Heart left ventricle (tissue), 16 donors: ENCODE data around the gene IQGAP2. TPM values are rescaled to one million over a fixed set of nuclear protein-coding genes. Genes with fewer than 3 reads are reported as not detected.

Experiments
- ATAC-seq, 4 donors: fragments of 200-7000 bp; cut with Tn5 transposase; one replicate each; pipeline ENCODE4 v1.9.1; 2020 to 2022; ENCODE audit warnings: moderate library complexity in 4 of 4, mild to moderate bottlenecking in 3 of 4, moderate number of reproducible peaks in 1 of 4
- DNase-seq, 5 donors: peaks; one replicate each; pipeline ENCODE4 v3.0.0-alpha.2; 2020
- H3K27ac ChIP-seq, 12 donors: fragments of 200-600 bp; sonication (generic) in 4 of 12; one replicate each; pipeline versions ENCODE4 v1.5.0 to v1.8.0; 2016 to 2022; ENCODE audit warnings: mild to moderate bottlenecking in 2 of 12
- H3K27me3 ChIP-seq, 9 donors: fragments of 200-600 bp; sonication (generic) in 2 of 9; one replicate each; pipeline versions ENCODE4 v1.5.1 to v1.8.0; 2016 to 2022; ENCODE audit warnings: mild to moderate bottlenecking in 3 of 9
- H3K36me3 ChIP-seq, 9 donors: fragments of 200-600 bp; sonication (generic) in 2 of 9; one replicate each; pipeline versions ENCODE4 v1.5.0 to v1.8.0; 2018 to 2022; ENCODE audit warnings: mild to moderate bottlenecking in 2 of 9
- H3K4me1 ChIP-seq, 12 donors: fragments of 200-600 bp; sonication (generic) in 4 of 12; one replicate each; pipeline versions ENCODE4 v1.5.0 to v1.8.0; 2016 to 2022; ENCODE audit warnings: mild to moderate bottlenecking in 3 of 12
- H3K4me3 ChIP-seq, 12 donors: fragments of 200-600 bp; sonication (generic) in 4 of 12; one replicate each; pipeline versions ENCODE4 v1.5.0 to v1.8.0; 2017 to 2022; ENCODE audit warnings: mild to moderate bottlenecking in 9 of 12, moderate library complexity in 4 of 12
- H3K9me3 ChIP-seq, 12 donors: fragments of 200-600 bp; sonication (generic) in 4 of 12; one replicate each; pipeline versions ENCODE4 v1.5.0 to v1.8.0; 2016 to 2022; ENCODE audit warnings: mild to moderate bottlenecking in 1 of 12
- CTCF ChIP-seq, 12 donors: fragments of 200-600 bp; sonication (generic) in 4 of 12; IDR thresholded peaks; one replicate each; pipeline versions ENCODE4 v1.5.0 to v1.8.0; 2018 to 2022; ENCODE audit warnings: antibody characterized with exemption in 12 of 12, mild to moderate bottlenecking in 5 of 12
- POLR2A ChIP-seq, 2 donors: fragments of 450-650 bp; IDR thresholded peaks; one replicate each; pipeline ENCODE4 v1.6.1; 2017; ENCODE audit warnings: antibody characterized with exemption in 2 of 2, mild to moderate bottlenecking in 2 of 2, moderate library complexity in 2 of 2
- WGBS, 4 donors: extraction: QIAGEN DNeasy Blood & Tissue Kit in 2 of 4; methylation state at CpG; one replicate each; pipeline versions ENCODE4 v1.1.5 to v1.1.7; 2013 to 2018; 5-methylcytosine and 5-hydroxymethylcytosine counted together
- intact Hi-C, 10 donors: fragments of 100-400 bp; cut with DNase I; formaldehyde crosslinking; loops; one replicate each; pipeline versions ENCODE4 v1.11.1 to v1.14.2; 2022
- polyA plus RNA-seq, 2 donors: library from polyadenylated mRNA; stranded (reverse); fragments of 200-250 nt; gene quantifications; one replicate each; pipeline ENCODE4 v1.2.3, GENCODE V29; 2013
- total RNA-seq, 9 donors: library from RNA; depleted of rRNA in 2 of 9; stranded (reverse); fragments of >200 nt in 2 of 9; fragmentation: NEBNext Ultra II Directional in 3 of 9; extraction: Animal tissue kit (Norgen Biotek cat#: 25700) in 3 of 9; gene quantifications; one replicate each; pipeline versions ENCODE4 v1.1.0 to v1.2.4, GENCODE V29; 2016 to 2023
- donor health status: ischemic (EF 13 %, LVEDD 7.1; RV severe dilation, severe dysfunction).
- donor health status: healthy with polysubstance abuse.
- donor health status: DM: no; HTN: yes; CAD: no.
- donor health status: DM: no; HTN: no; CAD: no.
- donor health status: ischemic (EF 25% LVEDD 6.9; RV normal size, moderate dysfunction).
- donor health status: ischemic (EF 25% LVEDD 5.7; RV mildly dilated, moderate dysfunction).
- donor health status: healthy.
- donor health status: DM: yes; HTN: yes; CAD: no.
- donor health status: ischemic (EF 35%, LVEDD 5.7; RV mildly dilated, moderate dysfunction).
- donor health status: nonischemic (EF 11% LVEDD 7.7; RV severe dilation, severe dysfunction).
- donor health status: DM: yes; HTN: yes; CAD: no.
- donor health status: PGD.
- donor health status: ischemic (EF 29% LVEDD 5.4; RV normal size, mild dysfunction).
- donor health status: nonischemic (EF 23%, LVEDD 6.1; RV moderate dilation, normal function).

IQGAP2 gene
- total and polyA plus RNA-seq, 11 donors = 1.7 to 35.4 (median 6.1) TPM

- Histone ChIP-seq H3K36me3 (no peaks in the 10 kb centered on the region), H3K27me3 (peaks cover 0 to 3% (median 0%) of the 10 kb centered on the region in 9 donors), H3K27ac (no peak overlapping the region), H3K9me3 (no peaks in the 10 kb centered on the region), H3K4me1 (peaks cover 0 to 16% (median 0%) of the 10 kb centered on the region in 12 donors), H3K4me3 (no peak overlapping the region)
- ATAC-seq (no peak), DNase-seq (no peak)
- intact Hi-C loops = no loop called here
- WGBS, 4 donors = 66 to 84% (median 76%) methylated on average over 4 of the region's 4 CpGs
- TF ChIP-seq CTCF (IDR thresholded peaks at IDR 0.05) (no peak), POLR2A (IDR thresholded peaks at IDR 0.05) (no peak)
These were observed 173.9 kb downstream of the IQGAP2 start for GRCh38 chr5:76576996-76577395.

- WGBS, 4 donors = 81 to 94% (median 88%) methylated on average over 7 of the region's 7 CpGs
These were observed 176.3 kb downstream of the IQGAP2 start for GRCh38 chr5:76579166-76579937.

GRCh38 chr5:76580981-76581380 is 177.9 kb downstream of the IQGAP2 start:
- DNase-seq (no peak), ATAC-seq (no peak)
- intact Hi-C loops = loop anchor here in 2 of 10 donors (5.0 to 10.0 kb wide), 2 partner anchors 176 to 244 kb away; partner anchors contain the start of gene IQGAP2 (in 1 of the 2)
- Histone ChIP-seq H3K9me3 (no peaks in the 10 kb centered on the region), H3K27me3 (peaks cover 0 to 11% (median 0%) of the 10 kb centered on the region in 9 donors), H3K36me3 (no peaks in the 10 kb centered on the region), H3K4me1 (peaks cover 0 to 28% (median 0%) of the 10 kb centered on the region in 12 donors), H3K4me3 (no peak overlapping the region), H3K27ac (peak overlapping the region in 1 of 12 donors; percentile 74)
- 75 to 95% (median 85%) methylated on average over 3 of the region's 3 CpGs for WGBS, 4 donors
- TF ChIP-seq POLR2A (IDR thresholded peaks at IDR 0.05) = no peak
- TF ChIP-seq CTCF (IDR thresholded peaks at IDR 0.05) = no peak

More at GRCh38 chr5:76579166-76579937, 176.3 kb downstream of the IQGAP2 start:
- Histone ChIP-seq H3K27ac (no peak overlapping the region), H3K27me3 (peaks cover 0 to 11% (median 0%) of the 10 kb centered on the region in 9 donors), H3K4me1 (peaks cover 0 to 28% (median 0%) of the 10 kb centered on the region in 12 donors), H3K36me3 (no peaks in the 10 kb centered on the region), H3K4me3 (no peak overlapping the region), H3K9me3 (no peaks in the 10 kb centered on the region)
- intact Hi-C loops = no loop called here
- DNase-seq (no peak), ATAC-seq (no peak)
- TF ChIP-seq POLR2A (IDR thresholded peaks at IDR 0.05) (no peak), CTCF (IDR thresholded peaks at IDR 0.05) (no peak)
